HL-60 (cell line): ENCODE results near the gene SUZ12.
"Not testable (repeated sequence)": the region's sequence is repeated elsewhere in the genome, so short reads cannot be mapped to it uniquely, and the experiment has no call there.

Experiments used
- POLR2AphosphoS5 ChIP-seq: IDR thresholded peaks from 2 replicates; pipeline ENCODE4 v1.6.1; 2012; ENCODE audit warnings: low read depth
- TF ChIP-seq, protein P1 (sequence below): IDR thresholded peaks from one replicate; pipeline ENCODE4 v1.5.1; 2011; ENCODE audit warnings: low read length, control low read depth, inconsistent platforms; ENCODE audit not compliant: insufficient read depth
- TF ChIP-seq, protein P2 (sequence below): IDR thresholded peaks from 2 replicates; pipeline ENCODE4 v1.6.1; 2012; ENCODE audit warnings: low read depth; ENCODE audit not compliant: insufficient replicate concordance

DNA sequence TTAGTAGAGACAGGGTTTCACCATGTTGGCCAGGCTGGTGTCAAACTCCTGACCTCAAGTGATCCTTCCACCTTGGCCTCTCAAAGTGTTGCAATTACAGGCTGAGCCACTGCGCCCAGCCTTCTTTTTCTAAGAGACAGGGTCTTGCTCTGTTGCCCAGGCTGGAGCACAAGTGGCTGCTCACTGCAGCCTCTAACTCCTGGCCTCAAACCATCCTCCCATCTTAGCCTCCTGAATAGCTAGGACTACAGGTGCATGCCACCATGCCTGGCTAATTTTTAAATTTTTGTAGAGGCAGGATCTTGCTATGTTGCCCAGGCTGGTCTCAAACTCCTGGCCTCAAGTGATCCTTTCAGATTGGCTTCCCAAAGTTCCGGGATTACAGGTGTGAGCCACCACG is 15.1 kb downstream of the SUZ12 start:
- TF ChIP-seq, protein P1, sequence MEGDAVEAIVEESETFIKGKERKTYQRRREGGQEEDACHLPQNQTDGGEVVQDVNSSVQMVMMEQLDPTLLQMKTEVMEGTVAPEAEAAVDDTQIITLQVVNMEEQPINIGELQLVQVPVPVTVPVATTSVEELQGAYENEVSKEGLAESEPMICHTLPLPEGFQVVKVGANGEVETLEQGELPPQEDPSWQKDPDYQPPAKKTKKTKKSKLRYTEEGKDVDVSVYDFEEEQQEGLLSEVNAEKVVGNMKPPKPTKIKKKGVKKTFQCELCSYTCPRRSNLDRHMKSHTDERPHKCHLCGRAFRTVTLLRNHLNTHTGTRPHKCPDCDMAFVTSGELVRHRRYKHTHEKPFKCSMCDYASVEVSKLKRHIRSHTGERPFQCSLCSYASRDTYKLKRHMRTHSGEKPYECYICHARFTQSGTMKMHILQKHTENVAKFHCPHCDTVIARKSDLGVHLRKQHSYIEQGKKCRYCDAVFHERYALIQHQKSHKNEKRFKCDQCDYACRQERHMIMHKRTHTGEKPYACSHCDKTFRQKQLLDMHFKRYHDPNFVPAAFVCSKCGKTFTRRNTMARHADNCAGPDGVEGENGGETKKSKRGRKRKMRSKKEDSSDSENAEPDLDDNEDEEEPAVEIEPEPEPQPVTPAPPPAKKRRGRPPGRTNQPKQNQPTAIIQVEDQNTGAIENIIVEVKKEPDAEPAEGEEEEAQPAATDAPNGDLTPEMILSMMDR: not testable (repeated sequence)
- TF ChIP-seq, protein P2, sequence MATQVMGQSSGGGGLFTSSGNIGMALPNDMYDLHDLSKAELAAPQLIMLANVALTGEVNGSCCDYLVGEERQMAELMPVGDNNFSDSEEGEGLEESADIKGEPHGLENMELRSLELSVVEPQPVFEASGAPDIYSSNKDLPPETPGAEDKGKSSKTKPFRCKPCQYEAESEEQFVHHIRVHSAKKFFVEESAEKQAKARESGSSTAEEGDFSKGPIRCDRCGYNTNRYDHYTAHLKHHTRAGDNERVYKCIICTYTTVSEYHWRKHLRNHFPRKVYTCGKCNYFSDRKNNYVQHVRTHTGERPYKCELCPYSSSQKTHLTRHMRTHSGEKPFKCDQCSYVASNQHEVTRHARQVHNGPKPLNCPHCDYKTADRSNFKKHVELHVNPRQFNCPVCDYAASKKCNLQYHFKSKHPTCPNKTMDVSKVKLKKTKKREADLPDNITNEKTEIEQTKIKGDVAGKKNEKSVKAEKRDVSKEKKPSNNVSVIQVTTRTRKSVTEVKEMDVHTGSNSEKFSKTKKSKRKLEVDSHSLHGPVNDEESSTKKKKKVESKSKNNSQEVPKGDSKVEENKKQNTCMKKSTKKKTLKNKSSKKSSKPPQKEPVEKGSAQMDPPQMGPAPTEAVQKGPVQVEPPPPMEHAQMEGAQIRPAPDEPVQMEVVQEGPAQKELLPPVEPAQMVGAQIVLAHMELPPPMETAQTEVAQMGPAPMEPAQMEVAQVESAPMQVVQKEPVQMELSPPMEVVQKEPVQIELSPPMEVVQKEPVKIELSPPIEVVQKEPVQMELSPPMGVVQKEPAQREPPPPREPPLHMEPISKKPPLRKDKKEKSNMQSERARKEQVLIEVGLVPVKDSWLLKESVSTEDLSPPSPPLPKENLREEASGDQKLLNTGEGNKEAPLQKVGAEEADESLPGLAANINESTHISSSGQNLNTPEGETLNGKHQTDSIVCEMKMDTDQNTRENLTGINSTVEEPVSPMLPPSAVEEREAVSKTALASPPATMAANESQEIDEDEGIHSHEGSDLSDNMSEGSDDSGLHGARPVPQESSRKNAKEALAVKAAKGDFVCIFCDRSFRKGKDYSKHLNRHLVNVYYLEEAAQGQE: not testable (repeated sequence)
- TF ChIP-seq POLR2AphosphoS5: not testable (repeated sequence)
